Measurements from ENCODE around the gene WDR74. TPM values are rescaled to one million over a fixed set of nuclear protein-coding genes. Genes with fewer than 3 reads are reported as not detected.

Gene WDR74
- total and polyA plus RNA-seq, 9 of the 15 experiments (the other 6 are each of a cell fraction or from before 2014, with no cell fraction given) = 32.7 to 210 (median 114) TPM

DNA sequence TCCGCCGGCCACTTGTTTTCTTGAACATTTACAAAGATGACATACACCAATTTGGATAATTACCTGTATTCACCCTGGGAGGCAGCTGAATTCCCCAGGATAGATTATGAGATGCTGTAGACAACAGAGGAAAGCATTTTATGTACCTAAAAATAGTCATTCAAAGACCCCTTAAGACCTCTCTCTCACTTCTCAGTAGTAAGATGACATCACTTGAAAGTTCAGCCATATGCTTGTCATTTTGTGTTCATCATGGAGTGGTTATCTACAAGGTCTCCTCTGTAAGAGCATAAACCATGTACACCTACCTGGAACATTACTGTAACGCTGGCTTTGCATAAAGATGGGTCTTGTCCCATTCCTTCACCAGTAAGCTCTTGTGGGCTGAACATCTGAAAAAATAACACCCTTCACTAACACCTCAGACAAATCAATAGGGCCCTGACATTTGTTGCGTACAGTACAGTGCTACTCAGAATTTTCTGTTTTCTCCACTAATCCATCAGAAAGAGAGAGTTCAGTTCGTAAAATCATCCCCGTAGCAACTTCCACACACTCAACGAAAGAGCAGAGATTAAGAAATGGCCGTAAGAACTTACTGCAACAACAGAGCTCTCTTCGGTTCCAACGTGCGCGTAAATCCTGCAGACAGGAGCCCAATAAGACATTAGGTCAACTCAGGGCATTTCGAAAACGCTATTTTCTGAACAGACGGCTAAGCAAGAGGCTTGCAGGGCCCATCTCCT is 15.6 kb upstream of the WDR74 start (continued):
- TF ChIP-seq, protein P1, sequence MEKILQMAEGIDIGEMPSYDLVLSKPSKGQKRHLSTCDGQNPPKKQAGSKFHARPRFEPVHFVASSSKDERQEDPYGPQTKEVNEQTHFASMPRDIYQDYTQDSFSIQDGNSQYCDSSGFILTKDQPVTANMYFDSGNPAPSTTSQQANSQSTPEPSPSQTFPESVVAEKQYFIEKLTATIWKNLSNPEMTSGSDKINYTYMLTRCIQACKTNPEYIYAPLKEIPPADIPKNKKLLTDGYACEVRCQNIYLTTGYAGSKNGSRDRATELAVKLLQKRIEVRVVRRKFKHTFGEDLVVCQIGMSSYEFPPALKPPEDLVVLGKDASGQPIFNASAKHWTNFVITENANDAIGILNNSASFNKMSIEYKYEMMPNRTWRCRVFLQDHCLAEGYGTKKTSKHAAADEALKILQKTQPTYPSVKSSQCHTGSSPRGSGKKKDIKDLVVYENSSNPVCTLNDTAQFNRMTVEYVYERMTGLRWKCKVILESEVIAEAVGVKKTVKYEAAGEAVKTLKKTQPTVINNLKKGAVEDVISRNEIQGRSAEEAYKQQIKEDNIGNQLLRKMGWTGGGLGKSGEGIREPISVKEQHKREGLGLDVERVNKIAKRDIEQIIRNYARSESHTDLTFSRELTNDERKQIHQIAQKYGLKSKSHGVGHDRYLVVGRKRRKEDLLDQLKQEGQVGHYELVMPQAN (IDR thresholded peaks at IDR 0.05; ENCODE audit: borderline replicate concordance) = peak; percentile 13; the same call in 1 of the 2 replicates
- TF ChIP-seq TRIM28 (IDR thresholded peaks at IDR 0.05) = no peak
- TF ChIP-seq, protein P2, sequence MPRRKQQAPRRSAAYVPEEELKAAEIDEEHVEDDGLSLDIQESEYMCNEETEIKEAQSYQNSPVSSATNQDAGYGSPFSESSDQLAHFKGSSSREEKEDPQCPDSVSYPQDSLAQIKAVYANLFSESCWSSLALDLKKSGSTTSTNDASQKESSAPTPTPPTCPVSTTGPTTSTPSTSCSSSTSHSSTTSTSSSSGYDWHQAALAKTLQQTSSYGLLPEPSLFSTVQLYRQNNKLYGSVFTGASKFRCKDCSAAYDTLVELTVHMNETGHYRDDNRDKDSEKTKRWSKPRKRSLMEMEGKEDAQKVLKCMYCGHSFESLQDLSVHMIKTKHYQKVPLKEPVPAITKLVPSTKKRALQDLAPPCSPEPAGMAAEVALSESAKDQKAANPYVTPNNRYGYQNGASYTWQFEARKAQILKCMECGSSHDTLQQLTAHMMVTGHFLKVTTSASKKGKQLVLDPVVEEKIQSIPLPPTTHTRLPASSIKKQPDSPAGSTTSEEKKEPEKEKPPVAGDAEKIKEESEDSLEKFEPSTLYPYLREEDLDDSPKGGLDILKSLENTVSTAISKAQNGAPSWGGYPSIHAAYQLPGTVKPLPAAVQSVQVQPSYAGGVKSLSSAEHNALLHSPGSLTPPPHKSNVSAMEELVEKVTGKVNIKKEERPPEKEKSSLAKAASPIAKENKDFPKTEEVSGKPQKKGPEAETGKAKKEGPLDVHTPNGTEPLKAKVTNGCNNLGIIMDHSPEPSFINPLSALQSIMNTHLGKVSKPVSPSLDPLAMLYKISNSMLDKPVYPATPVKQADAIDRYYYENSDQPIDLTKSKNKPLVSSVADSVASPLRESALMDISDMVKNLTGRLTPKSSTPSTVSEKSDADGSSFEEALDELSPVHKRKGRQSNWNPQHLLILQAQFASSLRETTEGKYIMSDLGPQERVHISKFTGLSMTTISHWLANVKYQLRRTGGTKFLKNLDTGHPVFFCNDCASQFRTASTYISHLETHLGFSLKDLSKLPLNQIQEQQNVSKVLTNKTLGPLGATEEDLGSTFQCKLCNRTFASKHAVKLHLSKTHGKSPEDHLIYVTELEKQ (CRISPR knock-in tag; IDR thresholded peaks at IDR 0.05) = no peak
- no peak for TF ChIP-seq GABPA (tag; conservative IDR thresholded peaks at IDR 0.05; ENCODE audit: low read depth)
- TF ChIP-seq, protein P3, sequence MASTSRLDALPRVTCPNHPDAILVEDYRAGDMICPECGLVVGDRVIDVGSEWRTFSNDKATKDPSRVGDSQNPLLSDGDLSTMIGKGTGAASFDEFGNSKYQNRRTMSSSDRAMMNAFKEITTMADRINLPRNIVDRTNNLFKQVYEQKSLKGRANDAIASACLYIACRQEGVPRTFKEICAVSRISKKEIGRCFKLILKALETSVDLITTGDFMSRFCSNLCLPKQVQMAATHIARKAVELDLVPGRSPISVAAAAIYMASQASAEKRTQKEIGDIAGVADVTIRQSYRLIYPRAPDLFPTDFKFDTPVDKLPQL (IDR thresholded peaks at IDR 0.05; ENCODE audit: extremely low read depth, insufficient read length) = no peak
- TF ChIP-seq HNRNPUL1 (IDR thresholded peaks at IDR 0.05; ENCODE audit: low read length) = peak; percentile 16; the same call in 1 of the 2 replicates
- TF ChIP-seq SIN3A (IDR thresholded peaks at IDR 0.05; ENCODE audit: borderline replicate concordance in 2 of 2, control insufficient read depth in 1 of 2, low read depth in 2 of 2, low read length in 2 of 2) = no peak
- TF ChIP-seq ZNF644 (tag; IDR thresholded peaks at IDR 0.05; ENCODE audit: low read depth) = no peak
- TF ChIP-seq HNRNPL (IDR thresholded peaks at IDR 0.05; ENCODE audit: low read depth, low read length) = peak; percentile 24; the same call in 1 of the 2 replicates
- TF ChIP-seq, protein P4, sequence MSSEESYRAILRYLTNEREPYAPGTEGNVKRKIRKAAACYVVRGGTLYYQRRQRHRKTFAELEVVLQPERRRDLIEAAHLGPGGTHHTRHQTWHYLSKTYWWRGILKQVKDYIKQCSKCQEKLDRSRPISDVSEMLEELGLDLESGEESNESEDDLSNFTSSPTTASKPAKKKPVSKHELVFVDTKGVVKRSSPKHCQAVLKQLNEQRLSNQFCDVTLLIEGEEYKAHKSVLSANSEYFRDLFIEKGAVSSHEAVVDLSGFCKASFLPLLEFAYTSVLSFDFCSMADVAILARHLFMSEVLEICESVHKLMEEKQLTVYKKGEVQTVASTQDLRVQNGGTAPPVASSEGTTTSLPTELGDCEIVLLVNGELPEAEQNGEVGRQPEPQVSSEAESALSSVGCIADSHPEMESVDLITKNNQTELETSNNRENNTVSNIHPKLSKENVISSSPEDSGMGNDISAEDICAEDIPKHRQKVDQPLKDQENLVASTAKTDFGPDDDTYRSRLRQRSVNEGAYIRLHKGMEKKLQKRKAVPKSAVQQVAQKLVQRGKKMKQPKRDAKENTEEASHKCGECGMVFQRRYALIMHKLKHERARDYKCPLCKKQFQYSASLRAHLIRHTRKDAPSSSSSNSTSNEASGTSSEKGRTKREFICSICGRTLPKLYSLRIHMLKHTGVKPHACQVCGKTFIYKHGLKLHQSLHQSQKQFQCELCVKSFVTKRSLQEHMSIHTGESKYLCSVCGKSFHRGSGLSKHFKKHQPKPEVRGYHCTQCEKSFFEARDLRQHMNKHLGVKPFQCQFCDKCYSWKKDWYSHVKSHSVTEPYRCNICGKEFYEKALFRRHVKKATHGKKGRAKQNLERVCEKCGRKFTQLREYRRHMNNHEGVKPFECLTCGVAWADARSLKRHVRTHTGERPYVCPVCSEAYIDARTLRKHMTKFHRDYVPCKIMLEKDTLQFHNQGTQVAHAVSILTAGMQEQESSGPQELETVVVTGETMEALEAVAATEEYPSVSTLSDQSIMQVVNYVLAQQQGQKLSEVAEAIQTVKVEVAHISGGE (CRISPR knock-in tag; IDR thresholded peaks at IDR 0.05) = no peak
- peak in 1 of 2 experiments; percentile 57; a peak in 1 of 4 replicates for TF ChIP-seq TEAD1 (CRISPR knock-in tag; IDR thresholded peaks at IDR 0.05)
- TF ChIP-seq BACH1 (tag; IDR thresholded peaks at IDR 0.05) = 0 out of 2 replicates have a peak, but pooled peaks have one; percentile 50

All from K562 (cell line).